NCI-H1105 (cell line): ENCODE results near the gene SUV39H2.
"Not testable (repeated sequence)": the region's sequence is repeated elsewhere in the genome, so short reads cannot be mapped to it uniquely, and the experiment has no call there.

ENCODE experiments used
- DNase-seq: peaks from one replicate; lab custom pipeline; 2025; lab: John Stamatoyannopoulos, UW

Gene SUV39H2

DNA sequence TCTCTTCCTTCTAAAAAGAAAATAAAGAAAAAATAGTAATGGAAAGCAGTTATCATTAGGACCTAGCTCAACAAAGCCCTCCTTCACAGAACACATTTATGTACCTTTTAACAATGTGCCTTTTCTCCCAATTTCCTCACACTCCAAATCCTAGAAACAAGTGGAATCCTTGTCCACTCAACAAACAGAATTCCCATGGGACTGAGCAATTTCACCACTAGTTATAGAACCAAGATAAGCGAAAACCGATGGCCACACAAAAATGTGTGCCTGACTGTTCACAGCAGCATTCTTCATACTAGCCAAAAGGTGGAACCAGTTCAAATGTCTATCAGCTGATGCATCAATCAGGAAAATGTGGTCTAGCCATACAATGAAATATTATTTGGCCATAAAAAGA, 57.9 kb downstream of the SUV39H2 start:
- no peak for DNase-seq

DNA sequence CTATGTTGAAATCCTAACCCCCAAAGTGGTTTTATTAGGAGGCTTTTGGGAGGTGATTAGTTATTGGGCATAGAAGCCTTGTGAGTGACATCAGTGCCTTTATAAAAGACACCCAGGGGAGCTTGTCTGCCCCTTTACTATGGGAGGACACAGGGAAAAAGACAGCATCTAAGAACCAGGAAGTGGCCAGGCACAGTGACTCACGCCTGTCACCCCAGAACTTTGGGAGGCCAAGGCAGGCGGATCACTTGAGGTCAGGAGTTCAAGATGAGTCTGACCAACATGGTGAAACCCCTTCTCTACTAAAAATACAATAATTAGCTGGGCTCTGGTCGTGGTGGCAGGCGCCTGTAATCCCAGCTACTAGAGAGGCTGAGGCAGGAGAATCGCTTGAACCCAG, 60.3 kb downstream of the SUV39H2 start:
- not testable (repeated sequence) for DNase-seq

DNA sequence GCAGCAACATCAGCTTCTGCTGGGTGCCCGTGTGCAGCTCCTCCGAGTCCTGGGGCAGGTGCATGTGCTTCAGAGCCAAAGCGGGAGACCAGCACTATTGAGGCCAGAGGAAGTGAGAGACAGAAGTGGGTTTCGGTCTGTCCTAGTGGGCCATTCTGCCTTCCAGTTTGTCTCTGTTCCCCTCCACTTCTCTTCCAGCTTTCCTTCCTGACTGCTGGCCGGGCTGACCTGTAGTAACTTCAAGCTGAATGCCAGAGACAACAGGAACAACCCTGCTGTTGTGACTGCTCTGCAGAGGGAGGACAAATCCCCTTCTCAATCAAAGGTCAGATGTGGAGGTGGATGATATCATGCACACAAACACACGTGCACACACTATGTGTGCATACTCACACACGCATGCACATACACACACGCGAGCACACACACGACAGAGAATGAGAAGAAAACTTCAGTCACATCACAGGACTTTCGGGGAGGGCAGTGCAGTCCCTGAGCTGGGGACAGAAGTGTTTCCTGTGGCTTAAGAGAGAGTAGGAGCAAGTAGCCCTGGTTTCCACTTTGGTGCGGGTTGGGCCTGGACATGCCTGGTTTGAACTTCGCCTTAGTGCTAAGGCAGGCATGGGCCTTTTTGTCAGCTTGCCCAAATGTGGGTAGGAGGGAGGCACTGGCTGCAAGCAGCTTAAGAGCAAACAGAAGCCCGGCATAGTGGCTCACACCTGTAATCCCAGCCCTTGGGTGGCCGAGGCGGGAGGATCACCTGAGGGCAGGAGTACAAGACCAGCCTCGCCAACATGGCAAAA, 63.7 kb downstream of the SUV39H2 start:
- DNase-seq: not testable (repeated sequence)

DNA sequence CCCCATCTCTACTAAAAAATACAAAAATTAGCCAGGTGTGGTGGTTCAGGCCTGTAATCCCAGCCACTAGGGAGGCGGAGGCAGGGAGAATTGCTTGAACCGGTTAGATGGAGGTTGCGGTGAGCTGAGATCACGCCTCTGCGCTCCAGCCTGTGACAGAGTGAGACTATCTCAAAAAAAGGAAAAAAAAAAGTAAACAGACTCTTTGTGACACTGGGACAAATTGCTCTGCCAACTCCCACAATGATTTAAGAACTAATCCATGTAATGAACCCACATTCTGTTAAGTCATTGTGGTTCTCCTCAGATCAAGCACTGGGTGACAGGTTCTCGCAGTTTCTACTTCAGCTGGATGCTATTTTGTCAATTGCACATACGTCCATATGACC, 64.3 kb downstream of the SUV39H2 start:
- not testable (repeated sequence) for DNase-seq

DNA sequence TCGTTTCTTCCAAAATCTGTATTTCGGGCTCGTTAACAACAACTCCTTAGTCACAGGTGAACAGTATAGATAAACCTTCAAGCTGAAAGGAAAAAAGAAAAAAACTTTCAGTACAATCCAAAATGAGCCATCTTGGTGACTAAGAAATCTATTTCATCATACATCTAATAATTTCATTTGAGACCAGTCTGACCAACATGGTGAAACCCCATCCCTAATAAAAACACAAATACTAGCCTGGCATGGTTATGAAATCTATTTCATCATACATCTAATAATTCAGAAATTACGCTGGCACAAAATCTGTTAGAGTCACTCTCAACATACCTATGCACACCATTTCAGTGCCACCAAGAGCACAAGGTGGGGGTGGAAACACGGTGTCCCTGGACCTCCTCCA, 66.4 kb downstream of the SUV39H2 start:
- no peak for DNase-seq

DNA sequence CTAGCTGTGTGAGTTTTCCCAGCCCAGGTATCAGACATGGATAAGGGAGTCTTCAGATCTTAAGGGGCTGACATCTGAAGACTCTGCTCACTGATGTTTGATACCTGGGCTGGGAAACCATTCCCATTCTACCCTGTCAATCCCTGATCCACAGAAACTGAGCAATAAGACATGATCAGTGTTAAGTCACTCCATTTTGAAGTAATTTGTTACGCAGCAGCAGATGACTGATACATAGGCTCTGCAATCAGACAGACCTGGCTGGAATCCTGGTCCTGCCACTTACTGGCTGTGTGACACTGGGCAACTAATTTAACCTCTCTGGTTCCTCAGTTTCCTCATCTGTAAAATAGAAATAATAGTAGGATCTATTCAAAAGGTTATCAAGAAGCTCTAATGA, 68.6 kb downstream of the SUV39H2 start:
- DNase-seq: no peak

DNA sequence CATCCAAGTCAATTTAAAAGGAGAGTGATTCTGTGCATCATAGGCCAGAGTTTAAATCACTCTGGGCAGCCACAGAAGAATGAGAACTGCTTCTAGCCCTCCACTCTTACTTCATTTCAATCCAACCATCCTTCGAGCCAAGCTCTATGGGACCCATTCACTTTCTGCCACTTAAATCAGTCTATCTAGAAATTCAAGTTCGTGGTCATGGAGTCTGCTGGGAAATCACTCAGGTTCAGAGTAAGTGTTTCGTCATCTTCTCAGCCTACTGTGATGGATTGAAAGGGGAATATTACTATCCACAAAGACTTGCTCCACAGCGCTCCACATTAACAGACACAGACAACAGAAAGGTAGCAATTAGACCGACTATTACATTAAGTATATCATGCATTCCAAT, 70.6 kb downstream of the SUV39H2 start:
- no peak for DNase-seq

DNA sequence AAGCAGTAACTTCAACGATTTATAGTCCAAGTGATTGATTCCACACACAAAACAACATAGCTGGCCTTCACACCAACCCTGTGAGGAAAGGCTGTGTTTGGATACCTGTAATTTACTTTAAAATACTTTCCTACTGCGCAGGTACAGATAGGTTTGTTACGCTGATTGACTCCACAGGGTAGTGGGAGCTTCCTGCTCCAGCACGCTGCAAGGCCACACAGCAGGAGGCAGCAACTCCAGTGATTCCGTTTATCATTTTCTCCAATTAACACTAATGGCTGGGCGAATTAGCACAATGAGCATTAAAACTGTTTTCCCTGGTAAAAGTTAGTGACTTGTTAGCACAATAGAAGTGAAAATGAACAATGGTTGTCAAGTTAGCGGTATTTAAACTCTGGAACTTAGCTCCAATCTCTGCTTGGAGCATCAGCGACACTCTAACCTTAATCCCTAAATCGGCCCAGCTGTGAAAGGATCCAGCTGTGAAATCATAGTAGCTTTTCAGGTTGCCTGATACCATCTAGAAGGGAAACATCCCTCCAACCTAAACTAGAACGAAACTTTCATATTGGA, 74.3 kb downstream of the SUV39H2 start:
- no peak for DNase-seq

DNA sequence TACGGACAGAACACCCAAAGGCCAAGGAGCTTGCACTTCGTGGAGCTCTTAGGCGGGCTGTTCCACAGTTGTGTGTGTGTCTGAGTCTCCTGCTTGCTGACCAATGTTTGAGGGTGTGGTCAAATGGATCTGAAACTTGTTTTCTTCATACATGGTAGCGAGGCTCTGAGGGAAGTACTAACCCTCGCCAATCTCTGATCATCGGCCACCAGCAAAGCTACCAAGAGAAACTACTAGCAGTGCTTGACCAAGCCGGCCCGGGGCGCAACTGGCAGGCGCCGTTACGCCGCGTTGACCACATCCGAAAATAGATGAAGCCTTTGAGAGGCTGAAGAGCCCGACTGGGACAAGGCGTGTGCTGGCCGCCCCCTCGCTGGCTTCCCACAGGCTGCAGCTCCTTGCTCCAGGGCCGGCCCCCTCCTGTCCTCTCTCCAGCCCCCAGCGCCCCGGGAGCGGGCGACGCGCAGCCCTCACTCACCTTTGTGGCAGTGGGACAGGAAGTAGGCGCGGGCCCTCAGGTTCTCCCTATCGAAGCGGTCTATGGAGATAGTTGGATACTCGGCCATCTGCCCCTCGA, 74.8 kb downstream of the SUV39H2 start:
- no peak for DNase-seq
